ENCODE measurements around the gene SETBP1.

SETBP1 gene

DNA sequence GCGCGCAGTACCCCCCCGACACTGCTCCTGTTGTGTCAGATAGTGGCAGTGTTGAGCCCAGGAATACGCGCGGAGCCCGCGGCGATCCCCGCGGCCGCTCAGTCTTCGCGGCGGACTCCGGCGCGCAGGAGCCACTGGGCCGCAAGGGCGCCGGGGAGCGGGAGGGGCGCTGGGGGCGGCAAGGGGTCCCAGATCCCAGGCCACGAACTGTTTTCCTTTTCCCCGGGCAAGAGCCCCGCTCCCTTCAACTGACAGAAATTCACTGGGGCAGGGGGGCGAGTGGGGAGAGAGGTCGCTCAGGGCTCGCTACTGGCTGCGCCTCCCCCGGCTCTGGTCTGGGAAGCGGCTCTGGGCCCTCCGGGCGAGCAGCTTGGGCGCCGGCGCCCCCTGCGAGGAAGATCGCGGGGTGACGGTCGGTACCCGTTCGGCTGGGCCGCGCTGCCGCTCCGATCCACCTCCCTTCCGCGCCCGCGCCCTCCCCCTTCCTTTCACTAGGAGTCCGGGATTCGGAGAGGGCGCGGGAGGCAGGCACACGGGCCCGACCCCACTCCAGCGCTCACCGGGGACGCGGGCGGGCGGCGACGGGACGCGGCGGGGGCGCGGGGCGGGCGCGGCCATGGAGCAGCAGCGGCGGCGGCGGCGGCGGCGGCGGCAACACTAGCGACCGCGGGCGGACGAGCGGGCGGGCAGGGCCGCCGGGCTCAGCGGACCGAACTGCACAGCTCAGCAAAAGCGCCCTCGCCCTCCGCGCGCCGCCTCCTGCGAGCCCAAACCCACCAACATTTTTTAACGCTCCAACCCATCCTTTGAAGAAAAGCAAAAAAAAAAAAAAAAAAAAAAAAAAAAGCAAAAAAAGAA is 1.4 kb upstream of the SETBP1 start:
- DNase-seq (ENCODE audit: low read depth): peak; percentile 50

DNA sequence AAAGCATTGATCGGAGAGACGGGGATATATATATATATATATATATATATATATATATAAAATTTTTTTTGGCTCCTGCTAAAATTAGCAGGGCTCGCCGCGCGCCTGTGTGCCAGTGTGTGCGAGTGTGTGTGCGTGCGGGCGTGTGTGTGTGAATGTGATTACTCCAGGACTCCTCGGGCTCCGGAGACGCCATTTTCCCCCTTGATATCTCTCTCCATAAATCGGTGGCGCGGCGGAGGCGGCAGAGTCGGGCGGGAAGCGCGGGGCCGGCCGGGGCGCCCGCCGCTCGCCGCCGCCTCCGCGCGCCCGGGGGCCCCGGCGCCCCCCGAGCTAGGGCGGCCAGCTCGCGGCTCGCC is 795 bp upstream of the SETBP1 start:
- DNase-seq (ENCODE audit: low read depth): no peak

DNA sequence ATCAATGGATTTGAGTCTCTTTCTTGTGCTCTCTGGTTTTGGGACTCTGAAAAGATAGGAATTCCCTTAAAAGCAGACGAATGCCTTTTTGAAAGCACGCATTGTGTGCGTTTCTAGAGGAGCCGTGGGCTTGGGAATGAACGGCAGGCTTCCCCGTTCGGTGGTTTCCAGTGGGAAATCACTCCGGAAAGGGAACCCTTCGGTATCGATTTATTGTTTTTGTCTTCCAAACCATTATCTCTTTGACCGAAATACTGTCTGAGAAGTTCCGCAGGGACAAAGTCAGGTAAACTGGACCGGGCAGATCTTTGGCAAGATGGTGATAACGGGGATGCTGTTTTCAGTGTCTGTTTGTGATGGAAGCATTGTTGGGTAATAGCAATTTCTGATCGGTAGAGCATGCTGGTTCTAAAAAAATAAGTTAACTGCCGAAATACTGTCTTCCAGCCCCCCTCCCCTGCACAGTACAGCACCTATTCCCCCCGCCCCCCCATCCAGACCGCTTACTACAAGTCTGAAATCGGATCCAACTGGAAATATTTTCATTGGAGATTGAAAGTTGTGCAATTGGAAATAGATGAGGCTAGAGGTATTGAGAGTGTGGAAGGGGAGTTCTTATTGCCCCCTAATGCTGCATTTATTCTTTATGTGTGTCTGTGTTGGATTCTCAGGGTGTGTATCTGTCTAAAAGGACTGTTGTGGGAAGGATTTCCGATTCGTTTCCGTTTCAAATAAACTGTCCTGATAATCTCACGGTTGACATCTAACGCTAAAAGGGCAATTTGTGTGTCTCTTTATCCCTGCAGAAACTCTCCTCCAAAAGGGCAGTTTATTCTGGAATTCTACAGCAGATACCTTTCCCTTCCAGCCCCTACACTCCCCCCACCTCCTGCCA is 635 bp downstream of the SETBP1 start:
- DNase-seq (ENCODE audit: low read depth): no peak

DNA sequence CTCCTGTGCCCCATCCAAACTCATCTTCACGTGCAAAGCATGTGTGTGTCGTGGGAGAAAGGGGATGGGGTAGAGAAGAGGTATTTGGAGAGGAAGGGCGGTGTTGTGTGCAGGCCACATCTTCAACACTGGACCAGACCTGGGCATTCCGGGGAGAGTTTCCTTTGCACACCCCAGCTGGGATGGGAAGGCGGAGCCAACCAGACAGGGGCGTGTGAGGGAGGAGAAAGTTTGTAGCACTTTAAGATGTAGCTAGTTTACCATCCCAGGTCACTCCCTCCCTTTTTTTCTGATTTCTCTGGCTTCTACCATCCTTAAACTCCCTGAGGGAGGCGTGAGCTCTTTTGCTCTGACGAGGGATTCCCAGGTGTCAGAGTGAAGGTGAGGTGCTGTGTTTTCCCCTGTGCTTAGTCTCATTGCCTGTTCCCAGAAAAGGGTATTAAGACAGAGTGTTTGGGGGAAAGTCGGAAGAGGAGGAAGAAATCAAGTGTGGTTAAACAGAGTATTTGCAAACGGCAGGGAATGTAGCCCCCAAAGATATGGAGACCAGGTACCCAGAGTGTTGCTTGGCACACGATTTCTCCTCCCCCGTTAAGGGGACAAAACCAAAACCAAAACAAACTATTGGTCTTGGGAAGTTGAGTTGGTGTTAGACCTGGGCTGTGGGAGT is 1.6 kb downstream of the SETBP1 start:
- no peak for DNase-seq (ENCODE audit: low read depth)

DNA sequence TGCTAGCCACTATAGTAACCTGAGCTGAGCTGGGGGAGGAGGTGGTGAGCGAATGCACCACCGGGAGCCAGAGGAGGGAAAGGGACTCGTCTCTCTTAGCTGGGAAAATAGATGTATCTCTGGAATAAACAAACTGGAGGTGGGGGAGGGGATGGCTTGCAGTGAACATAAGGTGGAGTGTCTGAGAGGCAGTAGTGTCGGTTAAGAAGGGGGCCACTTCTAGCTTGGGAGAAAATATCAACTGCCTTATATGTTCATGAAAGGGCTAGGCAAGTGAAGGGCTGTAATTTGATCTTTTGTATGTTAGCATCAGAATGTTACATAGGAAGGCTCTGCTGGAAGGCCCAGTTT is 2.2 kb downstream of the SETBP1 start:
- no peak for DNase-seq (ENCODE audit: low read depth)

DNA sequence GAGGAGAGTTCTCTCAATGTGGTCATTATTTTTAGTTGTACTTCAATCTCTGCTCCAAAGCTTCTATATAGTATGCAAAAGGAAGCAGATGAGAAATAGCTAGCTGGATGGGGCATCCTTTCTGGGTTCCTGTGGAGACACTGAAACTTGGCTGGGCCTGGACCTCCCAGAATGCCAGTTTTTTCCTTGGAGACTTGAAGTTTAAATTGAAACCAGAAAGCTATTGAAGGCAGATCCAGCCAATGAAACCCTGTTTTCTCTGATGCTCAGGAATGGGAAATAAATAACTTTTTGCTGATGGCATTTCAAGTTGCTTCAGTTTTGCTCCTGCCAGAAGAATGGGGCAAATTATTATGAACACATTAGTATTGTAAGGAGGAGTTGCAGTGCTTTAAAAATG is 2.9 kb downstream of the SETBP1 start:
- DNase-seq (ENCODE audit: low read depth): no peak

DNA sequence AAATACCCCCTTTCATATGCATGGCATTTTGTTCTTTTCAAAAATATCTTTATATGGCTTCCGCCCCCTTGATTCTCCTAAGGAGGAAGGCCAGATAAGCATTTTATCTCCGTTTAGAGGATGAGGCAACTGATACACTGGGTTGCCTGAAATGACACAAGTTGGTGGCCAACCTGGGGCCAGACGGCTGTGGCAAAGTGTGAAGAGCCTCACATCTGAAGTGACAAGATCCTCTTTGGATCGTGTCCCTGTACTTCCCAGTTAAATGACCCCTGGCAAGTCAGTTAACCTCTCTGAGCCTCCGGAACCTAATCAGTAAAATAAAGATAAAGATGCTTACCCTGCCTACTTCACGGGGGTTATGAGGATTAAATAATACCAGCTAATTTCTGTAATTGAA is 4.6 kb downstream of the SETBP1 start:
- DNase-seq (ENCODE audit: low read depth): no peak

DNA sequence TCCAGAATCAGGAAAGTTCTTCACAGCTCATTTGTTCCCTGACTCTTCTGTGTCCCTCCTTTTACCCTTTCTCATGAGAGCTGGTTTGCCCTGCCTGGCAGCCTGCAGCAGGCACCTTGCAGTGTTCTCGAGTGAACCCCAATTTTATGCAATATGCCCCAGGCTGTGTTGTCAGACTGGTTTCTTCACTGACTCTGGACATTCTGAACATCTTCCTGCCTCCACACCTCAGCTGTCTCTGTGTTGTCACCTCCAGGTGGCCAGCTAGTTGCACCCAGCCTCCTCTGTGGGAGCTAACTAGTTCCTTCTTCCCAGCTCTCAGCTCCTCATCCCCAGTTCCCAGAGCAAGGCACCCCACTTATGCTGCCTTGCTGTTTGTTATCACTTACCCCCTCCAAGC is 5.5 kb downstream of the SETBP1 start:
- DNase-seq (ENCODE audit: low read depth): no peak

DNA sequence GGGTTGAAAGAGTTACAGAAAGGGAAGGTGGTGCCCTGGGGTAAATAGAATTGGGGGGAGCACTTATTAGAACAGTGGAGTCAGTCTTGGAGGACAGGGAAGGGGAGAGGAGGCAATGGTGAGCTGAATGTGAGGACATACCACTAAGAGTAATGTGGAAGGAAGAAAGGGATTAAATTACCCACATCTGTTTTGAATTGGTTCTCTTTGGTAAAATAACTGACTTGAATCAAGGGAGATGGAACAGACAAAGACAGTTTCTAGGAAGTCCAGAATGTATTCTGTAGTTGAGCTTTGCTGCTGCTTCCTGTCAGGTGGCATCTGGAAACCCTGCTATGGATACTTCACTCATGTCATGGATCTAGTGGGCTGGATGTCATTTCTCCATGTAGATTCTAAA is 6.7 kb downstream of the SETBP1 start:
- DNase-seq (ENCODE audit: low read depth): no peak

DNA sequence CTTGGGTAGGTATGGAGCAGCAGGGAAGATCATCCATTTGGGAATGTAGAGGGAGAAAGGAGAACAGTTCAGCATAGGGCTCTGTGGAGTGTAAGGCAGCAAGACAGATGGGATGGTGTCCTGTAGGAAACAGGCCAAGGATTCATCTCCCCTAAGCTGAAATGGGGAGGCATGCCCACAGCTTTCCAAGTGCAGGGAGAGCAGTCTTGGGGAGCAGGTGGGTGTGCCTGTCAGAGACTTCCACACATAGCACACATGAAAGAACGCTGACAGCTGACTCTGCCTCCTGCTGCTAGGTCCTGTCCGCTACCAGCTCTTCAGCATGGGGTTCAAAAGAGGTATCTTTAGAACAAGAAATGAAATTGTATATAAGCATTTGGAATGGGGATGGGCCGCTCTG is 9.0 kb downstream of the SETBP1 start:
- DNase-seq (ENCODE audit: low read depth): no peak

DNA sequence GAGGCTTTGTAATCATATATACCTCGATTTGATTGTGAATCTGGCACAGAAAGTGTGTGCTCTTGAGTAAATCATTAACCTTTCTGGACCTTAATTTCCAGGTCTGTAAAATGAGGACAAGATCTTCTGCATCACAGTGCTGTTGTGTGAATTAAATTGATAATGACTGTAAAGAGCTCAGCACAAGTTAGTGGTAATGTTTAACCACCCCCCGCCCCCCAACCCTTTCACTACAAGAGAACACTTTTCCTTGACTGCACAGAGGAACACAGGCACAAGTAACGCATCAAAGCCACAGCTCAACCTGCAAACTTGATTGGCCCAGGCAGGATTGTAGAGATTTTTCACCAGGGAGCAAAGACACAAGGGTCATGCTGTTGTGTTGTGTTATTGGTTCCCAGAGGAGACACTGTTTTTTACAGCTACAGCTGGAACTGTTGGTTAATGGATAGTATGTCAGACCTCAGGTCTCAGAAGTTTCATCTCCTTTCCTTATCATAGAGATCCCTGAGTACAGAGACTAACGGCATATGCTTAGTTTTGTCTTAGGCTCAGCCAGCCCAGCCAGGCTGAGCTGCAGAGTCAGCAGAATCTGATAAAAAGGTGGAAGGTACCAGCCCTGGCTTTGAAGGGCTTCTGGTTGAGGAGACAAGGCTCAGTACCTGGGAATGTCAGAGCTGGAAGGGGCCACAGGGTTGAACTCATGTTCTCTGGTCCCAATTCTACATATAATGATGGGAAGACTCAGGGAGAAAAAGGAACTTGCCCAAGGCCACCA is 10.6 kb downstream of the SETBP1 start:
- DNase-seq (ENCODE audit: low read depth): no peak

DNA sequence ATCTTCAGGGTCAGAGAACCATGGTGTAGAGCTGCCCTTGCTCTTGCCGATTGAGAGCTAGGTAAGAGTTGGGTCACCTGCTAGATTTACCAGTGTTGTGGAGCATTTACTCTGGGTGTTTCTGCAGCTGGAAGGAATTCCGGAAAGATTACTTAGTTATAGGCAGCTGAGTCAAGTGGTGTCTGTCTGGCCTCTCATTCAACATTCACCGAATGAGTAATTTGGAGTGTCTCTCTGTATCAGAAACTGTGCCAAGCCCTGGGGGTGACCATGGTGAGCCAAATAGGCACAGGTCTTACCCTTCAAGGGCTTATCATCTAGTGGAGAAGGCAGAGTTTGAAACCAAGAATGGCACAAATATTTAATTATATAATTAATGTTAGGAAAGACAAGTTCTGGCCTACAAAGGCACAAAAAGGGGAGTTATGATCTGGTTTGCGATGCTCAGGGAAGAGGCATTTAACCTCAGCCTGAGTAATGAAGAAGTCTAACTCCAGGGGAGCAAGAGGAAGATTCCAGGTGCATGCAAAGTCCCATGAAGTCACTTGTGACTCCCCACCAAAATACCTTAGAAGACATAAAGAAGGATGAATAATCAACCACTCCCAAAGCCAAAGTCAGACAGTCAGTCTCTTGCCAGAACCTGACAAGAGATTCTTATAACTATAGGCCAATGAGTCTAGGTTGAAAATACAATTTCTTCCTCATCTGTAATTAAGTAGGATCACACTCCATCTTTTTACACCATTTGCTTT is 12.5 kb downstream of the SETBP1 start:
- no peak for DNase-seq (ENCODE audit: low read depth)

DNA sequence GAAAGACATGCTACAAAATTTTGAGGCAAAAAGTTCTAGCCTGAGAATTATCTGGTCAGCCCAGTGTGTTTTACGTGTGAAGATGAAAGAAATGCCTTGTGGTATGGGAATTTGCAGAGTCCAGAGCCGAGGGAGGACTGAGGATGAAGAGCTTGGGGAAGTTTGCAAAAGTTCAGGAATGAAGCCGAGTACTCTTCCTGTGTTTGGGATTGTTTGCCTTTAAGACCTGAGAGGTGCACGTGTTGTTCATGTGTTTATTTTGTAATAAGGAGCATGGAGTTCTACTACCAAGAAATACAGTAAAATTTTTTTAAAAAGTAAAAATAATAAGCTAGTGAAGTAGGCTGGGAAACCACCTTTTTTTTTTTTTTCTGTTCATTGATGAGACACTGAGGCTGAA is 14.8 kb downstream of the SETBP1 start:
- DNase-seq (ENCODE audit: low read depth): no peak

DNA sequence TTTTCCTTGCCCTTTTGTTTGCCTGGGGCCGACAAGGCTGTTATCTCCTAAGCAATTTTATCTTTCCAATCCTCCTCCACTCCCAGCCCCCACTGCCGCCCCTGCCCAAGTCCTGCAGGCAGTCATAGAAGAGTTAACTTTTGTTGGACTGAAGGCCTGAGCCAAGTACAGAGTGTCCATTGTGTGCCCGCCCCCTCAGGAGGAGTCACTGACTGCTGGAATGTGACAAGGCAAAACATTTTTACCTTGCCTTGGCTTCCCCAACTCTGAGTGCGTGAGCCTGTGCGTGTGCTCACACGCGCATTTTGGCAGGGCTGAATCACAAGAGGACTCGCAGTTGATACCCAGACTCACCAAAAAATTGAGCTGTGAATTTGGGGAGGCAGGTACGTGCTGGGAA is 16.2 kb downstream of the SETBP1 start:
- DNase-seq (ENCODE audit: low read depth): no peak

DNA sequence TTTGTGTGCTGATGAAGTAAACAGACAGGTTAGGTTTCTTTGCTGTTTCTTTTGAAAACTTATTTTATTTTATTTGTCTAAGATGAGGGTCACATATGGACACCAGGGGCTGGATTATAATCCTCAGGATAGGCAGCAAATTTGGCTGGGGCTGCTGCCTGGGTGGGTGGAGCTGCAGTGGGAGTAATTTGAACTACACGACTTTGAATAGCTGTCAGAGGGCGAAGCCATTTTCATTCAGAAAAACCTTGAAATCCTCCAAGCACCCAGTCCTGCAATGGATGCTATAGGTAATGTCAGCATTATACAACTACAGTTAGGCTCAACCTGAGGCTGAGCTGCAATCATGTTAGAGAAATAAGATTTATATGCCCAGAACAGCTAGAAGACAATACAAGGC is 16.6 kb downstream of the SETBP1 start:
- DNase-seq (ENCODE audit: low read depth): no peak

DNA sequence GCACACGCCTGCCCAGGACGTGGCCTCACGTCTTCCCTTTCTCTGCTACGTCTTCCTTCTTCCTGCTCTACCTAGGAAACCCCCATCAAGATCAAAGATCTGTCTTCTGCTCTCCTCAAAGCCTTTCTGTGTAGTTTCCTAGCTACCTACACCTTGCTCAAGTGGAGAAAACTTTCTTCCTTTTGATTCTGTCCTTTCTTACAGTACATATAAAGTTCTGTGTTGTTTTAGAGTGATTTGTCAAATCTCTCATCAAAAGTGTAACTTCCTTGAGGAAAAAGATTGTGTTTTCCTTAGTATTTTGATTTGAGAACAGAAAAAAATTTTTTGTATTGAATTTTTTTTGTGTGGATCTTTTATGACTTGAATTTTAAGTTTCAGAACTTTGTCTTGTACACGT is 17.8 kb downstream of the SETBP1 start:
- no peak for DNase-seq (ENCODE audit: low read depth)

DNA sequence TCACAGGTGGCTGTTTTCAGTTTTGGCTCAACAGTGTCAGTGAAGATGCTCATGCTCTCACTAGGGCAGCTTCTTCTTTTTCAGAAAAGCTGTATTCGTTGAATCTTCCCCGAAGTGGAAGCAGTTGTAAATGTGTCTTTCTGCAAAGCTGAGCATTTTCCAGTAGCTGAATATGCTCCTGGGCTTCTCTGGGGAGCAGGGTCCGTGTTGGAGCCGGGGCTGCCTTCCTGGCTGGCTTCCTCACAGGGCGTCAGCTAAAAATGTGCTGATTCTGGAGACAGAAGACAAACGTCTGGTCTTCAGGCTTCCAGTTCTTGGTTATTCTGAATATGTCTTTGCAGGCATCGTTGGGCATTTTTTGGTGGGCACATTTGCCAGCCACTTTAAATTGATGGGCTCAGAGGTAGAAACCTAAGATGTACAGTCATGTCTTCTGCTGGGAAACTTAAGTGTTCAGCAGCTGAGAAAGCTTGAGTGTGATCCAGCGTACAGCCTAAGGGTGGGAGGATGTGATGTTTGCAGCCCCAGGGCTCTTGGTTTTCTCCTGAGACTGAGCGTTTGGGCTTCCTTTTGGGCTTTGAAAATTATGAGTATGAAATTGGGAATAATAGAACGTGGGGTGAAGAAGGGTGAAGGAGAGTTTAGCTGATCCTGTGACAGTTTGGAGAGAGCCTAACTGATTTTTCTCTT is 19.0 kb downstream of the SETBP1 start:
- DNase-seq (ENCODE audit: low read depth): no peak

DNA sequence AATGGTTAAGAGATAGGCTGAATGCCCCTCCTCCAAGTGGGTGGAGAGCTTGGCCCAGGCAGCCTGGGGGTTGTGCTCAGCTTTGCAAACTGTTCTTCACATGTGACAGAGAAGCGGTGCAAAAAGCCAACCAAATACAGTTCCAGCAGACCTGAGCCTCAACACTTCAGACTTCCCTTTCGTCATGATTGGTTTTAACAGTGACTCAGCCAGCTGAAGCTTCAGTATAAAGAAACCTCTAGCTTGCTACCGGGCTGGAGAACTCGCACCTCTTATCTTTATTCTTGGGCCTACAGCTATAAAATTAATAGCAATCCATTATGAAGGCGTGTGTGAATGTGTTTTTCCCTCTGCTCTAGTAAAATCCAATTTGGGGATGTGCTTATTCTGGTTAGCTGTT is 20.0 kb downstream of the SETBP1 start:
- no peak for DNase-seq (ENCODE audit: low read depth)

DNA sequence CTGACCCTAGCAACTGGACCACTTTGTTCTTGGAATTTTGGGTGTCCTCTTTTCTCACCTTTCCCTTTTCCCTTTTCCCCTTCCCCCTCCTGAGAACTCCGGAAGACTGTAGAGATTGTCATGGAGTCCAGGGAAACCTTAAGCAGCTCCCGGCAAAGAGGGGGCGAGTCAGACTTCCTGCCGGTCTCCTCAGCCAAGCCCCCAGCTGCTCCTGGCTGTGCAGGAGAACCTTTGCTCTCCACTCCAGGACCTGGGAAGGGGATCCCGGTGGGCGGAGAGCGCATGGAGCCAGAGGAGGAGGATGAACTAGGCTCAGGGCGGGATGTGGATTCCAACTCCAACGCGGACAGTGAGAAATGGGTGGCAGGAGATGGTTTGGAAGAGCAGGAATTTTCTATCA is 20.5 kb downstream of the SETBP1 start:
- no peak for DNase-seq (ENCODE audit: low read depth)

DNA sequence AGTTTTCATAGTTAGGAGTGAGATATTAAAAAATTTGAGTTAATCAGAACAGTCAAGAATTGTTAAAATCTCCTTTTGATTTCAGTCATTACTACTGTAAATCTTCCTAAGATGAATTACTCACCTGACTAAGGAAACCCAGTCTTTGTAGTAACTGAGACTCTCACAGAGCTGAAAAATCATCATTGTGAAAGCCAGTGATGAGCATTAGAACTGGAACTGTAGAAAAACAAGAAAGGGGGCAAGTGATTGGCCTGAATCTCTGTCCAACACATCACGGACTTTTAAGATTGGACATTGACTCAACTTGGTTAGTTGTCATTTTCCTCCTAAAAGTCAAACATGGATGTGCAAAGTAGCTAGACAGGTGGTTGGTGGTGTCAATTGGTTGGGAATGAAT is 21.9 kb downstream of the SETBP1 start:
- DNase-seq (ENCODE audit: low read depth): no peak
